PC-3 (cell line): ENCODE results near the gene CUTA. TPM values are rescaled to one million over a fixed set of nuclear protein-coding genes. Genes with fewer than 3 reads are reported as not detected.

Source experiments
- ATAC-seq: fragments of 200-7000 bp; cut with Tn5 transposase; 2 replicates; pipeline ENCODE4 v1.9.1; 2020; ENCODE audit warnings: mild to moderate bottlenecking, moderate library complexity
- BruUV-seq: library from RNA; stranded (reverse); fragments of 400-500 nt; replicated peaks from 2 replicates; lab custom pipeline; 2021; lab: Mats Ljungman, UMichigan
- CTCF ChIA-PET: fragments of 300-600 bp; sonication (Branson Sonifier 250); formaldehyde crosslinking; loops from one replicate; lab custom pipeline; 2022; ENCODE audit warnings: antibody characterized with exemption; lab: Charles Lee
- POLR2A ChIA-PET: fragments of 300-600 bp; sonication (Branson Sonifier 250); formaldehyde crosslinking; loops from one replicate; lab custom pipeline; 2022; ENCODE audit warnings: antibody characterized with exemption; ENCODE audit not compliant: unreplicated experiment; lab: Charles Lee
- DNase-seq: peaks from one replicate; pipeline ENCODE4 v3.0.0-alpha.2; 2015
- H2AFZ ChIP-seq: fragments of 300-600 bp; sonication (generic); 2 replicates; pipeline ENCODE4 v1.6.0; 2016; ENCODE audit warnings: antibody characterized with exemption, low read length
- H3F3A ChIP-seq: fragments of 300-600 bp; sonication (generic); one replicate; pipeline ENCODE4 v1.6.0; 2017; ENCODE audit warnings: antibody characterized with exemption, low read length, control low read depth, mild to moderate bottlenecking; ENCODE audit not compliant: unreplicated experiment
- H3K27ac ChIP-seq: fragments of 300-600 bp; sonication (generic); 2 replicates; pipeline ENCODE4 v1.5.1; 2016; ENCODE audit warnings: mild to moderate bottlenecking, low read length
- H3K27me3 ChIP-seq: fragments of 300-600 bp; sonication (generic); 2 replicates; pipeline ENCODE4 v1.6.1; 2016; ENCODE audit warnings: low read length, mixed read lengths
- H3K36me3 ChIP-seq: fragments of 300-600 bp; sonication (generic); 2 replicates; pipeline ENCODE4 v1.6.1; 2016; ENCODE audit warnings: low read depth, mixed run types, low read length, mixed read lengths
- H3K4me1 ChIP-seq: fragments of 300-600 bp; sonication (generic); 2 replicates; pipeline ENCODE4 v1.5.1; 2016; ENCODE audit warnings: low read length; ENCODE audit not compliant: insufficient read depth
- H3K4me2 ChIP-seq: fragments of 300-600 bp; sonication (generic); 2 replicates; pipeline ENCODE4 v1.6.0; 2016; ENCODE audit warnings: low read length
- H3K4me3 ChIP-seq: fragments of 300-600 bp; sonication (generic); 2 replicates; pipeline ENCODE4 v1.5.1; 2016; ENCODE audit warnings: mild to moderate bottlenecking, low read length, mixed read lengths
- H3K79me2 ChIP-seq: fragments of 300-600 bp; sonication (generic); 2 replicates; pipeline ENCODE4 v1.6.1; 2017; ENCODE audit warnings: low read length, mixed read lengths
- H3K9ac ChIP-seq: fragments of 300-600 bp; sonication (generic); 2 replicates; pipeline ENCODE4 v1.6.0; 2016; ENCODE audit warnings: mild to moderate bottlenecking, low read length
- H3K9me2 ChIP-seq: fragments of 300-600 bp; sonication (generic); replicated peaks from 2 replicates; pipeline ENCODE4 v1.6.1; 2016; ENCODE audit warnings: mixed run types, low read length, mixed read lengths
- H3K9me3 ChIP-seq: fragments of 300-600 bp; sonication (generic); 2 replicates; pipeline ENCODE4 v1.6.1; 2016; ENCODE audit warnings: low read length, mixed read lengths
- H4K20me1 ChIP-seq: fragments of 300-600 bp; sonication (generic); 2 replicates; pipeline ENCODE4 v1.6.1; 2016; ENCODE audit warnings: low read length, mixed read lengths
- EZH2 ChIP-seq: fragments of 300-600 bp; sonication (generic); IDR thresholded peaks from one replicate; pipeline ENCODE4 v1.6.1; 2017; ENCODE audit warnings: antibody characterized with exemption, mild to moderate bottlenecking, low read length; ENCODE audit not compliant: unreplicated experiment
- EZH2phosphoT487 ChIP-seq: fragments of 300-600 bp; sonication (generic); IDR thresholded peaks from 2 replicates; pipeline ENCODE4 v1.6.1; 2018; ENCODE audit warnings: mild to moderate bottlenecking, antibody characterized with exemption, low read length, borderline replicate concordance
- intact Hi-C: fragments of 100-400 bp; cut with micrococcal nuclease; formaldehyde crosslinking; loops from 2 replicates; pipeline ENCODE4 v1.9.0; 2023
- total RNA-seq: library from RNA; depleted of rRNA; stranded (reverse); fragments of >200 nt; gene quantifications from 2 replicates; pipeline ENCODE4 v1.2.3, GENCODE V29; 2014
- TF ChIP-seq, protein P1 (sequence below): fragments of 300-600 bp; sonication (generic); conservative IDR thresholded peaks from 2 replicates; pipeline ENCODE4 v1.5.1; 2017; ENCODE audit warnings: antibody characterized with exemption, low read depth, mild to moderate bottlenecking, low read length

Gene CUTA
- total RNA-seq, 1 experiment from 2014 or later: 242 TPM

DNA sequence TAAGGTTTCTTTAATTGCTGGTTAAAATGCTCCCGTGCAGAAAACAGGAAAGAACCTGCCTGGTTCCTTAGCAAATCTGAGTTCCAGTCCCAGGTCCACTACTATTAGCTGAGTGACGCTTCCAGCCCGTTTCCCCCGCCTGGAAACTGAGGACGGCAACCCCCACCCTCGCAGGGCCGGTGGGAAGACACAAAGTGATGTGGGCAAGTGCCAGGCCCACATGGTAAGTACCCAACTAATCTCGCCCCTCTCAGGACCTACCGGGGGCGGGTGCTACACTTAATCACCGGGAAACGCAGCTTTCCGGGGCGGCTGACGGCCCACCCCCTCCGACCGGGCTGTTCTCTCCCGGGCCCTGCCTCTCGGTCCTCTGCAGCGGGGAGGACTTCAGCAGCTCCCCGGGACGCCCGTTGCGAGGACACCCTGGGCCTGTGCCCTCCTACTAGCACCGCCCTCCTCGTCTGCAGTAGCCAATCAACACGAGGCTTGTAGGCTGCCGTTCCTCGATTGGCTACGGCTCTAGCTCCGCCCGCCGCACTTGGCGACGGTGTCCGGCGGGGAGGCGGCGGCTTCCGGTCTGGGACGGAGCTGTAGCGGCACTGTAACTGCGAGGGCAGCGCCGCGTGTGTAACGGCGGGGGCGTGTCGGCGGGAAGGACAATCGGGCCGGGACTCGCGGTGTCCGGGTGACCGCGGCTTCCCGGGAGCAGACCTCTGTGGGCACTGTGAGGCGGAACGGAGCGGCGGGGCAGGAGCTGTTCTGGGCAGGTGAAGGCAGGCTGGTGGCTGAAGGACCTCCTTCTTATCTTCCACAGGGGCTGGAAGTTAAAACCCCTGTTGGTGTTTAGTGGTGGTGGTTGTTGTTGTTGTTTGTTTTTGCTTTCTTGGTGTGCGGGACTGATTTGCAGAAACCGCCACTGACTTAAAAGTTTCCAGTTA is 36.4 kb upstream of the CUTA start, which contains the start of gene ZBTB9:
Gene ZBTB9 (plus strand): TSS at position 568 of the 938 bp plus-strand sequence. CDS start 525 bp downstream, outside the sequence.
- peak within 1 kb of the TSS; percentile 86 for H3K4me3 ChIP-seq
- no peaks in the 10 kb centered on the region for H3K9me3 ChIP-seq
- no peaks in the 10 kb centered on the region for H3F3A ChIP-seq
- peaks cover 30% of the 10 kb centered on the region for H3K79me2 ChIP-seq
- peak within 1 kb of the TSS; percentile 10; the same call in 1 of the 2 replicates for H3K27ac ChIP-seq
- no peak for TF ChIP-seq EZH2
- TF ChIP-seq, protein P1, sequence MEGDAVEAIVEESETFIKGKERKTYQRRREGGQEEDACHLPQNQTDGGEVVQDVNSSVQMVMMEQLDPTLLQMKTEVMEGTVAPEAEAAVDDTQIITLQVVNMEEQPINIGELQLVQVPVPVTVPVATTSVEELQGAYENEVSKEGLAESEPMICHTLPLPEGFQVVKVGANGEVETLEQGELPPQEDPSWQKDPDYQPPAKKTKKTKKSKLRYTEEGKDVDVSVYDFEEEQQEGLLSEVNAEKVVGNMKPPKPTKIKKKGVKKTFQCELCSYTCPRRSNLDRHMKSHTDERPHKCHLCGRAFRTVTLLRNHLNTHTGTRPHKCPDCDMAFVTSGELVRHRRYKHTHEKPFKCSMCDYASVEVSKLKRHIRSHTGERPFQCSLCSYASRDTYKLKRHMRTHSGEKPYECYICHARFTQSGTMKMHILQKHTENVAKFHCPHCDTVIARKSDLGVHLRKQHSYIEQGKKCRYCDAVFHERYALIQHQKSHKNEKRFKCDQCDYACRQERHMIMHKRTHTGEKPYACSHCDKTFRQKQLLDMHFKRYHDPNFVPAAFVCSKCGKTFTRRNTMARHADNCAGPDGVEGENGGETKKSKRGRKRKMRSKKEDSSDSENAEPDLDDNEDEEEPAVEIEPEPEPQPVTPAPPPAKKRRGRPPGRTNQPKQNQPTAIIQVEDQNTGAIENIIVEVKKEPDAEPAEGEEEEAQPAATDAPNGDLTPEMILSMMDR: no peak
- TF ChIP-seq EZH2phosphoT487: no peak
- no peaks in the 10 kb centered on the region for H3K9me2 ChIP-seq
- ChIA-PET CTCF (interaction anchor here (1.1 to 1.2 kb wide), 2 partner anchors 16 to 125 kb away, joined by 3 to 5 read pairs; partner anchors contain the start of gene BAK1), POLR2A (interaction anchor here (0.5 to 0.6 kb wide), 4 partner anchors 8 to 365 kb away, joined by 3 to 6 read pairs (median 4); no protein-coding TSS in a partner anchor)
- H3K36me3 ChIP-seq: peaks cover 15% of the 10 kb centered on the region; the same call in 1 of the 2 replicates
- H2AFZ ChIP-seq: peak within 1 kb of the TSS; percentile 84
- H3K4me2 ChIP-seq: peak within 1 kb of the TSS; percentile 91
- H3K27me3 ChIP-seq: no peaks in the 10 kb centered on the region
- peak within 1 kb of the TSS; percentile 82 for H3K9ac ChIP-seq
- ATAC-seq: peak; percentile 97
- intact Hi-C loops: loop anchor here (10.0 kb wide), 1 partner anchor 101 kb away; no protein-coding TSS in a partner anchor
- H3K4me1 ChIP-seq: peaks cover 13% of the 10 kb centered on the region
- no peaks in the 10 kb centered on the region for H4K20me1 ChIP-seq
- TSS peak; percentile 99 for BruUV-seq
- peak; percentile 98 for DNase-seq

DNA sequence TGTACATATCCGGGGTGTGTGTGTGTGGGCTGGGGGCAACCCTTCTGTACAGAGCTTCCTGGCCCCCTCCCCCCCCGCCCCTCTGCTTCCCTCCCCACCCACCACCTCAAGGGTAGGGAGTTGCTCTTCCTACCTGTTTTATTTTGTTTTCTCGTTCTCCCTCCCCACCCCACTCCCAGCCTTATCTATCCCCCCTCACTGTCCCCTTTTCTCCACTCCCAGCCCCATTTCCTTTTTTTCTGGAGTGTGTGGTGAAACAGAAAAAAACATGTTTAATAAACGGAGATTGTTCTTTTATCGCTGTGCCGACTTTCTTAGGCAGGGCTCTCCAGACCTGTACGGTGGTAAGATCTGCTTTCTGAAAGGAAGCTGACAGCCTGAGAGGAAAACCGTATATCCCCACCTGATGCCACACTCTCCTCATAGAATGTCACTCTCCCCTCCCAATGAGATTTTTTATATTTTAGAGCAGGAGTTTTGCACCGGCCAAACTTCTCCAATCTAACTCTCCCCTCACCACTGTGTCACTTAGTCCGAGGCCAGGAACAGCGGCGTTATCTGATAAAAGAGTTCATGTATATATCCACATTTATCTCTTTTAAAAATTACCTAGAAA is 35.6 kb upstream of the CUTA start:
- ChIA-PET POLR2A (no interaction called here), CTCF (interaction anchor here (1.2 kb wide), 1 partner anchor 126 kb away, joined by 5 read pairs; the partner anchor contains the start of gene BAK1)
- no TSS peak for BruUV-seq
- intact Hi-C loops: loop anchor here (10.0 kb wide), 1 partner anchor 101 kb away; no protein-coding TSS in a partner anchor
- peak overlapping the region; percentile 91 for H3K4me2 ChIP-seq
- H3K4me3 ChIP-seq: peak overlapping the region; percentile 86
- H3K9me2 ChIP-seq: no peaks in the 10 kb centered on the region
- H3K27me3 ChIP-seq: no peaks in the 10 kb centered on the region
- peak overlapping the region; percentile 82 for H3K9ac ChIP-seq
- peaks cover 15% of the 10 kb centered on the region; the same call in 1 of the 2 replicates for H3K36me3 ChIP-seq
- peak; percentile 27 for ATAC-seq
- peak overlapping the region; percentile 77 for H2AFZ ChIP-seq
- H3F3A ChIP-seq: no peaks in the 10 kb centered on the region
- H4K20me1 ChIP-seq: no peaks in the 10 kb centered on the region
- no peak for TF ChIP-seq EZH2phosphoT487
- TF ChIP-seq, protein P1: no peak
- TF ChIP-seq EZH2: no peak
- 0 out of 2 replicates have a peak overlapping the region, but pooled peaks have one; percentile 10 for H3K27ac ChIP-seq
- H3K9me3 ChIP-seq: no peaks in the 10 kb centered on the region
- DNase-seq: no peak
- peaks cover 30% of the 10 kb centered on the region for H3K79me2 ChIP-seq
- H3K4me1 ChIP-seq: peaks cover 13% of the 10 kb centered on the region
